ENCODE measurements around the gene PPP1R14B.
A peak's percentile ranks its signal among the peaks of the same experiment; 100 is the strongest.

The PPP1R14B gene

GRCh38 chr11:64281957-64282770 lies 35.4 kb upstream of the PPP1R14B start:
- DNase-seq (ENCODE audit: low read depth, low spot score): no peak

DNA sequence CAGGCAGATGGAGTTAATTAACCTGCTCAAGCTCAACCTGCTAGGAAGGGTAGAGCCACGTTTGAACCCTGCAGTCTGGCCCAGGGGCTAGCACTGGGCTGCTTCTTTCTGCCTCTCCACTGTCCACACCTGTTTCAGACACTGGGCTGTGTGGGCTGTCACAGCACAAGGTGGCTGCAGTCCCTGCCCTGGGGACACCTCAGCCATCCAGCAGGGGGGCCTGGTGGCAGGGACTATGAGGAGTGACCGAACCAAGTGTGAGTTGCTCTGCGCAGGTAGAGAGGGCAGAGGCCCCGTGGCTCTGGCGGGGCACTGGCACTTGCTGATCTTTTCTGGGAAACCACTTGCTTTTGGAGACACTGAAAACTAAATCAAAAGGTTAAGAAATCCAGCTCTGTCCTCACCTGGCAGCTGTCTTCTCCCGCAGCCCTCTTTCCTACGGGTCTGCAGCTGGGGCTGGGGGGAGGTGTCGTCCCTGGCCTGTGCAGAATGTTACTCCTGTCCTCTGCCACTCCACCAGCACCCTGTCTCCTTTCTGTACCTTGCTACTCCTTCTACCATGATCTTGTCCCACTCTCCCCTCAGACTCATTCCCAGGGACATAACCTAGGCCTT lies 31.9 kb upstream of the PPP1R14B start:
- DNase-seq (ENCODE audit: low read depth, low spot score): no peak

GRCh38 chr11:64276653-64277431 lies 30.1 kb upstream of the PPP1R14B start:
- no peak for DNase-seq (ENCODE audit: low read depth, low spot score)

GRCh38 chr11:64275841-64276240 lies 29.1 kb upstream of the PPP1R14B start:
- no peak for DNase-seq (ENCODE audit: low read depth, low spot score)

GRCh38 chr11:64275031-64275800 lies 28.5 kb upstream of the PPP1R14B start:
- DNase-seq (ENCODE audit: low read depth, low spot score): no peak

- peak; percentile 96 for DNase-seq (ENCODE audit: low read depth, low spot score)
These were observed 22.9 kb upstream of the PPP1R14B start for GRCh38 chr11:64269540-64270220.

DNA sequence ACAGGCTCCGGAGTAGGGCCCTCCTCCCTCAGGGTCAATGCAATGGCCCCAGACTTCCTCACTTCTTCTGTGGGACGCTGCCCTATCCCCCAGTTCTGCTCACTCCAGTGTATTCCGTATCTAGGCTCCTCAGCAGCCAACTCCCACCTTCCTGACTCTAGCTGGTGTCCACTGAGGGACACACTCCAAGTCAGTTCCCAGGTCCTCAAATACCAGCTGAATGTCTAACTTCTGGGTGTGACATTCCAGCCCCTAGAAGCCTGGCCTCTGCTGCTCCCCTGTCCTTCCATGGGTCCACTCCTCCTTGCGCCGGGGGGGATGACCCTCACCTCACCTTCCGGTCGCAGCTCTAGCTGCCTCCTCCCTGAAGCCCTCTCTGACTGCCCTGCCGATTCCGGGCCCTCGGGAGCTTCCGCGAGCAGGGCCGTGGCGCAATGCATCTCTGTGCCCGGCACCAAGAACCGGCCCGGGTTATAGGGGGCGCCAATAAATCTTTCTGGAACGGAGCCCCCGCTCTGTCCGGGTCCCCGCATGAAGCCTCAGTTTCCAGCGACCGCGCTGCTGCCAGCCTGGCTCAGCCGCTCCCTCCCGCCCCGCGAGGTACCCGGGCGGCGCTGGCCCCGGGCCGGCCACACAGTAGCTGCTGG lies 22.3 kb upstream of the PPP1R14B start:
- no peak for DNase-seq (ENCODE audit: low read depth, low spot score)

DNA sequence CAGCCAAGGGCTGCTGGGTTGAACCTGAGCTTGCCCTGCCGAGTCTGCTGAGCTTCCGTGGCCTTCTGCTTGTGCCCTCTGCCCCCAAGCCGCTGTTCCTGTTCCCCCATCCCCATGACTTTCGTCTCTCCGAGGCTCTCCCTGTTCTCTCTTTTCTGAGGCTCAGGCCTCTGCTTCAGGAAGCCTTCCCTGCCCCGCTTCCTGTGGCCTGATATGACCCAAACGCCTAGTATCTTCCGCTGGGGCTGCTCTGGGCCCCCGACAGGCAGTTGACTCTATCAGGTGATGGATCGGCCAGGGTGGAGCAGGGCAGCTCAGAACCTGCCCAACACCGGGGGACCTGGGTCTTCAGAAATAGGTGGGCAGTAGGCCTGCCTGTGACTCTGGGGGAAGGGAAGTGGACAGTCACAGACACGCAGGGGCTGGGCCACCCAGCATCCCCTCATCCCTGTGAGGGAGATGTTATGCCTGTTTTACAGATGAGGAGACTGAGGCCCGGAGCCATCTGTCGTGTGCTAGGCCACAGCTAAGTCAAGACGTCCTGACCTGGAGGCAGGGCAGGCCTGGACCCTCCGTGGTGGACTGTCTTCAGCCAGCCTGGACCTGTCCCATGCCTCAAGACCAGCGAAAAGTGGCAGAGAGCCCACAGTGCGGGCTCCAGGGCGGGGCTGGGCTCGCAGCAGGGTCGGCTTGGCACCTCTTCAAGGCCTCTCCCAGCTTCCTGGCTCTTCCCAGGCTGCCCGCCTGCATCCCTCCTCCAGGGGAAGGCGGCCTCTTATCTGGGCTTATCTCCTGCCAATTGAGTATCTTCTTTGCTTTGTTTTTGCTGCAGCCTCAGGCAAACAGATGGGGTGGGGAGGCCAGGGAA lies 21.5 kb upstream of the PPP1R14B start:
- DNase-seq (ENCODE audit: low read depth, low spot score): no peak

- no peak for DNase-seq (ENCODE audit: low read depth, low spot score)
These were observed 20.6 kb upstream of the PPP1R14B start for GRCh38 chr11:64267207-64267945.

GRCh38 chr11:64266339-64266738 lies 19.6 kb upstream of the PPP1R14B start:
- no peak for DNase-seq (ENCODE audit: low read depth, low spot score)

- DNase-seq (ENCODE audit: low read depth, low spot score): no peak
These were observed 18.7 kb upstream of the PPP1R14B start for GRCh38 chr11:64265176-64266160.

- DNase-seq (ENCODE audit: low read depth, low spot score): no peak
These were observed 17.7 kb upstream of the PPP1R14B start for GRCh38 chr11:64264371-64264852.

GRCh38 chr11:64263947-64264317 lies 17.2 kb upstream of the PPP1R14B start:
- DNase-seq (ENCODE audit: low read depth, low spot score): no peak

DNA sequence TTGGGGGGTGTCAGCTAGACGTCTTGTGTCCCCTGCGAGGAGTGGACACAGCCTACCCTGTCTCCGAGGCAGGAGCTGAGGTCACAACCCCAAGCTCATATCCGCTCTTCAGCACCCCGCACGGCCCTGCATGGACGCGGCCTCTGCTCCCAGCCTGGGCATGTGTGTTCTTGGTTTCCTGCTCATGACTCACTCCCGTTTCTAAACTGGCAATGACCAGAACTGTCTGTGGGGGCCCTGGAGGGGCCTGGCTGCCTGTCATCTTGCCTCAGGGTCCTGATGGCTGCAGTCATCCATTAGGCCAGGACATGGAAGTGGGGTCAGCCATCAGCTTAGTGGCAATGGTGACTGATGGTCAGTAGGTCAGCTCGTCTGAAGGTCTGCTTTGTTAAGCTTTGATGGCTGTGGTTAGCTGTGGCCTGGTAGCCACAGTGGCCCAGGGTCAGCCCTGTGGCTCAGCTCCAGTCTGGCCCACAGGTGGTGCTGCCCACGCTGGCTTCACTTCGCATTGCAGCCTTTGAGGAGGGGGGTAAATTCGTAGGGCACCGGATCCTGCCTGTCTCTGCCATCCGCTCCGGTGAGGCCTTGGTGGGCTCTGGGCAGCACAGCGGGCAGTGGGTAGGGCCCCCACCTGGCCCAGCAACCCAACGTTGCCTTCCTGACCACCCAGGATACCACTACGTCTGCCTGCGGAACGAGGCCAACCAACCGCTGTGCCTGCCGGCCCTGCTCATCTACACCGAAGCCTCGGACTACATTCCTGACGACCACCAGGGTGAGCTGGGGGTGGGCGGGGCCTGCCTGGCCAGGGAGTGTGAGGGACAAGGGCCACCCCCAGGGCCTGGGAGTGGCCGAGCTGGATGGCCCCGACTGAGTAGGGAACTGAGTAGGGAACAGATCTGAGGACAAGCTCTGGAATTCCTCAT lies 16.5 kb upstream of the PPP1R14B start:
- no peak for DNase-seq (ENCODE audit: low read depth, low spot score)

DNA sequence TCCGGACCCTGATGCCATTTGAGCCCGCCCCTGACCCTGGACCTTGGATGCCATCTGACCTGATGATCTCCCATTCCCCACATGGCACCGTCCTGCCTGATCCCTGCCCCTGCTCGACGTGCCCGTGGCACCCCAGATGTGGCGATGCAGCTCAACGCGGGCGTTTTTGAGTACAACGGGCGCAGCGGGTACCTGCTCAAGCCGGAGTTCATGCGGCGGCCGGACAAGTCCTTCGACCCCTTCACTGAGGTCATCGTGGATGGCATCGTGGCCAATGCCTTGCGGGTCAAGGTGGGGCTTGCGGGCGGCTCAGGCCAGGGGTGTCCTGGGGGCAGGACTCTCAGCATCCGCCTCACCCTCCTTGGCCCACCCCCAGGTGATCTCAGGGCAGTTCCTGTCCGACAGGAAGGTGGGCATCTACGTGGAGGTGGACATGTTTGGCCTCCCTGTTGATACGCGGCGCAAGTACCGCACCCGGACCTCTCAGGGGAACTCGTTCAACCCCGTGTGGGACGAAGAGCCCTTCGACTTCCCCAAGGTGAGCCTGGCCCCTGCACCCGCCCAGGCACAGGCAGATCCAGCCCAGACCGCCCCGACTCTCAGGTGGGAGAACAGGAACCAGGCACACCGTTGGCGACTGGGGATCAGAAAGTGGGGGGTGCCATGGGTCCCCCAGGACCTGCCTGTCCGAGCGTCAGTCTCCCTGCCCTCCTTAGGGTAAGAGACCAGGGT lies 15.7 kb upstream of the PPP1R14B start:
- no peak for DNase-seq (ENCODE audit: low read depth, low spot score)

DNA sequence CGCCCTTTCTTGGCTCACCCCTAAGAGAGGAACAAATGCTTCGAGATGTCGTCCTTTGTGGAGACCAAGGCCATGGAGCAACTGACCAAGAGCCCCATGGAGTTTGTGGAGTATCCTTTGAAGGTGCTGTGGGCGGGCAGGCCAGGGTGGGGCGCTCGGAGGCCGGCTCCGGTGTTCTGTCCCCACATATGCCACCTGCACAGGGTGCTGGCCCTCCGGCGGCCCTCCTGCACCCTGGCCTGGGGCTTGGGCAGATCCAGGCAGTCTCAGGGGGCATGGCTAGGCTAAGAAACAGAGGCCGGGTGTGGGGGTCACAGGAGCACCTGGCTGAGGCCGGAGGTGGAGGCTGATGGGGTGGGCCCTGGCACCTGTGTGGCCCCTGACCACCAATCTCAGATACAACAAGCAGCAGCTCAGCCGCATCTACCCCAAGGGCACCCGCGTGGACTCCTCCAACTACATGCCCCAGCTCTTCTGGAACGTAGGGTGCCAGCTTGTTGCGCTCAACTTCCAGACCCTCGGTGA lies 14.9 kb upstream of the PPP1R14B start:
- DNase-seq (ENCODE audit: low read depth, low spot score): no peak
